CD4-positive, alpha-beta T cell treated with Interleukin-12 subunit alpha and Interleukin-12 subunit beta, for 1 hour (primary cell): ENCODE data around the gene CMYA5.
"Not testable (repeated sequence)": the region's sequence is repeated elsewhere in the genome, so short reads cannot be mapped to it uniquely, and the experiment has no call there.

ENCODE experiments used
- DNase-seq: peaks from one replicate; pipeline ENCODE4 v3.0.0-alpha.2; 2020

CMYA5 gene

GRCh38 chr5:79689541-79690466 is at the start of gene CMYA5:
CMYA5 (plus strand) TSS chr5:79689836; CDS start chr5:79689908, 72 bp downstream.
- DNase-seq = no peak

GRCh38 chr5:79640571-79641055 is 49.0 kb upstream of the CMYA5 start:
- DNase-seq = no peak

GRCh38 chr5:79641414-79641813 is 48.2 kb upstream of the CMYA5 start:
- DNase-seq = no peak

GRCh38 chr5:79642210-79642609 is 47.4 kb upstream of the CMYA5 start:
- no peak for DNase-seq

- DNase-seq = no peak
Observed at GRCh38 chr5:79653843-79654242, 35.8 kb upstream of the CMYA5 start.

GRCh38 chr5:79663212-79663611 is 26.4 kb upstream of the CMYA5 start:
- DNase-seq = no peak

GRCh38 chr5:79666758-79667157 is 22.9 kb upstream of the CMYA5 start:
- DNase-seq = no peak

GRCh38 chr5:79672392-79672791 is 17.2 kb upstream of the CMYA5 start:
- no peak for DNase-seq

- DNase-seq = not testable (repeated sequence)
Observed at GRCh38 chr5:79676354-79676753, 13.3 kb upstream of the CMYA5 start.

- DNase-seq = not testable (repeated sequence)
Observed at GRCh38 chr5:79682102-79682501, 7.5 kb upstream of the CMYA5 start.

GRCh38 chr5:79684782-79685181 is 4.9 kb upstream of the CMYA5 start:
- no peak for DNase-seq

- no peak for DNase-seq
Observed at GRCh38 chr5:79685627-79686026, 4.0 kb upstream of the CMYA5 start.

GRCh38 chr5:79686799-79687198 is 2.8 kb upstream of the CMYA5 start:
- no peak for DNase-seq

GRCh38 chr5:79687889-79688288 is 1.7 kb upstream of the CMYA5 start:
- no peak for DNase-seq

GRCh38 chr5:79691007-79691406 is 1.4 kb downstream of the CMYA5 start:
- no peak for DNase-seq

- DNase-seq = no peak
Observed at GRCh38 chr5:79692596-79692995, 3.0 kb downstream of the CMYA5 start.

- no peak for DNase-seq
Observed at GRCh38 chr5:79694183-79694582, 4.5 kb downstream of the CMYA5 start.

GRCh38 chr5:79694652-79695051 is 5.0 kb downstream of the CMYA5 start:
- DNase-seq = no peak

GRCh38 chr5:79695526-79695925 is 5.9 kb downstream of the CMYA5 start:
- DNase-seq = no peak

- no peak for DNase-seq
Observed at GRCh38 chr5:79697222-79698170, 7.9 kb downstream of the CMYA5 start.

- DNase-seq = no peak
Observed at GRCh38 chr5:79699763-79700400, 10.2 kb downstream of the CMYA5 start.

GRCh38 chr5:79702606-79703380 is 13.2 kb downstream of the CMYA5 start:
- DNase-seq = peak; percentile 23
